Measurements from ENCODE around the gene SBF2.
"Not testable (repeated sequence)": the region's sequence is repeated elsewhere in the genome, so short reads cannot be mapped to it uniquely, and the experiment has no call there.

SBF2 gene

GRCh38 chr11:9748361-9748970 is 545.6 kb downstream of the SBF2 start:
- H3K9ac ChIP-seq (ENCODE audit: low read depth, low read length) = no peak overlapping the region

GRCh38 chr11:9747828-9748227 is 546.2 kb downstream of the SBF2 start:
- H3K9me3 ChIP-seq (ENCODE audit: insufficient read depth, low read length, severe bottlenecking) = no peaks in the 10 kb centered on the region
- no peak for TF ChIP-seq EZH2 (IDR thresholded peaks at IDR 0.05; ENCODE audit: borderline replicate concordance, low read depth, low read length, severe bottlenecking)
- no peaks in the 10 kb centered on the region for H3K4me1 ChIP-seq (ENCODE audit: insufficient read depth, low read length)
- H2AFZ ChIP-seq (ENCODE audit: low read depth, low read length) = no peak overlapping the region
- ATAC-seq (ENCODE audit: insufficient read depth, low read depth) (no peak), DNase-seq (no peak)
- H3K79me2 ChIP-seq (ENCODE audit: insufficient read depth, low read length) = no peaks in the 10 kb centered on the region
- H3K27me3 ChIP-seq (ENCODE audit: insufficient read depth, low read length, poor library complexity) = peaks cover 14% of the 10 kb centered on the region
- no peaks in the 10 kb centered on the region for H3K36me3 ChIP-seq (ENCODE audit: insufficient read depth, low read length)
- H3K27ac ChIP-seq (ENCODE audit: low read length) = no peak overlapping the region
- no peaks in the 10 kb centered on the region for H4K20me1 ChIP-seq (ENCODE audit: insufficient read depth, low read length)
- no peak overlapping the region for H3K9ac ChIP-seq (ENCODE audit: low read depth, low read length)
- no peak overlapping the region for H3K4me3 ChIP-seq (ENCODE audit: low read depth in 1 of 2, low read length in 2 of 2)
- H3K4me2 ChIP-seq (ENCODE audit: insufficient read depth, low read length) = no peak overlapping the region

More at GRCh38 chr11:9748361-9748970, 545.6 kb downstream of the SBF2 start:
- Histone ChIP-seq H3K9me3 (ENCODE audit: insufficient read depth, low read length, severe bottlenecking) (no peaks in the 10 kb centered on the region), H3K36me3 (ENCODE audit: insufficient read depth, low read length) (no peaks in the 10 kb centered on the region), H3K27me3 (ENCODE audit: insufficient read depth, low read length, poor library complexity) (peaks cover 14% of the 10 kb centered on the region), H4K20me1 (ENCODE audit: insufficient read depth, low read length) (no peaks in the 10 kb centered on the region), H3K4me1 (ENCODE audit: insufficient read depth, low read length) (no peaks in the 10 kb centered on the region), H3K79me2 (ENCODE audit: insufficient read depth, low read length) (no peaks in the 10 kb centered on the region), H3K4me3 (ENCODE audit: low read depth in 1 of 2, low read length in 2 of 2) (no peak overlapping the region), H2AFZ (ENCODE audit: low read depth, low read length) (no peak overlapping the region), H3K27ac (ENCODE audit: low read length) (no peak overlapping the region), H3K4me2 (ENCODE audit: insufficient read depth, low read length) (no peak overlapping the region)
- ATAC-seq (ENCODE audit: insufficient read depth, low read depth) (peak; percentile 94), DNase-seq (peak; percentile 60)
- TF ChIP-seq, protein P1, sequence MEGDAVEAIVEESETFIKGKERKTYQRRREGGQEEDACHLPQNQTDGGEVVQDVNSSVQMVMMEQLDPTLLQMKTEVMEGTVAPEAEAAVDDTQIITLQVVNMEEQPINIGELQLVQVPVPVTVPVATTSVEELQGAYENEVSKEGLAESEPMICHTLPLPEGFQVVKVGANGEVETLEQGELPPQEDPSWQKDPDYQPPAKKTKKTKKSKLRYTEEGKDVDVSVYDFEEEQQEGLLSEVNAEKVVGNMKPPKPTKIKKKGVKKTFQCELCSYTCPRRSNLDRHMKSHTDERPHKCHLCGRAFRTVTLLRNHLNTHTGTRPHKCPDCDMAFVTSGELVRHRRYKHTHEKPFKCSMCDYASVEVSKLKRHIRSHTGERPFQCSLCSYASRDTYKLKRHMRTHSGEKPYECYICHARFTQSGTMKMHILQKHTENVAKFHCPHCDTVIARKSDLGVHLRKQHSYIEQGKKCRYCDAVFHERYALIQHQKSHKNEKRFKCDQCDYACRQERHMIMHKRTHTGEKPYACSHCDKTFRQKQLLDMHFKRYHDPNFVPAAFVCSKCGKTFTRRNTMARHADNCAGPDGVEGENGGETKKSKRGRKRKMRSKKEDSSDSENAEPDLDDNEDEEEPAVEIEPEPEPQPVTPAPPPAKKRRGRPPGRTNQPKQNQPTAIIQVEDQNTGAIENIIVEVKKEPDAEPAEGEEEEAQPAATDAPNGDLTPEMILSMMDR (IDR thresholded peaks at IDR 0.05; ENCODE audit: borderline replicate concordance, extremely low read depth, low read length, poor library complexity, severe bottlenecking) = peak; percentile 72
- TF ChIP-seq EZH2 (IDR thresholded peaks at IDR 0.05; ENCODE audit: borderline replicate concordance, low read depth, low read length, severe bottlenecking) = no peak

DNA sequence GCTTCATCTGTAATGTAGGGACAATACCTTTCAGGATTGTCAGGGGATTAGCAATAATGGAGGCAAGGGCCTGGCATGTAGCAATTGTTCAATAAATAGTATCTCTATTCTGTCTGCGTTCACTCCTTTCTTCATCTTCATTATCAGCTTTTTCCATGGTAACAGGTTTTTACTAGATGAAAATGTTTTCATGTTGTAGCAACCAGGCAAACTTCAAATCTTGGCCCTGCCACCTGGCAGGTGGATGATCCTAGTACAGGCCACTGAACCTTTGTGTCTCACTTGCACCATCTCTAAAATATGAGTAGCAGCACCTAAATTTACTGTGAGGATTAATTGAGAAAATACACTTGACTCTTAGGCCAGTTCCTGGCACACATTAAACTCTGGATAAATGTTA is 546.8 kb downstream of the SBF2 start:
- H3K9ac ChIP-seq (ENCODE audit: low read depth, low read length) = no peak overlapping the region
- H3K79me2 ChIP-seq (ENCODE audit: insufficient read depth, low read length) = no peaks in the 10 kb centered on the region
- H3K4me2 ChIP-seq (ENCODE audit: insufficient read depth, low read length) = no peak overlapping the region
- no peak for DNase-seq
- no peaks in the 10 kb centered on the region for H3K9me3 ChIP-seq (ENCODE audit: insufficient read depth, low read length, severe bottlenecking)
- no peak overlapping the region for H2AFZ ChIP-seq (ENCODE audit: low read depth, low read length)
- H3K36me3 ChIP-seq (ENCODE audit: insufficient read depth, low read length) = no peaks in the 10 kb centered on the region
- H3K27ac ChIP-seq (ENCODE audit: low read length) = no peak overlapping the region
- H3K27me3 ChIP-seq (ENCODE audit: insufficient read depth, low read length, poor library complexity) = peaks cover 11% of the 10 kb centered on the region
- ATAC-seq (ENCODE audit: insufficient read depth, low read depth) = no peak
- H4K20me1 ChIP-seq (ENCODE audit: insufficient read depth, low read length) = no peaks in the 10 kb centered on the region
- no peaks in the 10 kb centered on the region for H3K4me1 ChIP-seq (ENCODE audit: insufficient read depth, low read length)
- TF ChIP-seq, protein P1 (IDR thresholded peaks at IDR 0.05; ENCODE audit: borderline replicate concordance, extremely low read depth, low read length, poor library complexity, severe bottlenecking) = no peak
- no peak for TF ChIP-seq EZH2 (IDR thresholded peaks at IDR 0.05; ENCODE audit: borderline replicate concordance, low read depth, low read length, severe bottlenecking)
- H3K4me3 ChIP-seq (ENCODE audit: low read depth in 1 of 2, low read length in 2 of 2) = no peak overlapping the region

DNA sequence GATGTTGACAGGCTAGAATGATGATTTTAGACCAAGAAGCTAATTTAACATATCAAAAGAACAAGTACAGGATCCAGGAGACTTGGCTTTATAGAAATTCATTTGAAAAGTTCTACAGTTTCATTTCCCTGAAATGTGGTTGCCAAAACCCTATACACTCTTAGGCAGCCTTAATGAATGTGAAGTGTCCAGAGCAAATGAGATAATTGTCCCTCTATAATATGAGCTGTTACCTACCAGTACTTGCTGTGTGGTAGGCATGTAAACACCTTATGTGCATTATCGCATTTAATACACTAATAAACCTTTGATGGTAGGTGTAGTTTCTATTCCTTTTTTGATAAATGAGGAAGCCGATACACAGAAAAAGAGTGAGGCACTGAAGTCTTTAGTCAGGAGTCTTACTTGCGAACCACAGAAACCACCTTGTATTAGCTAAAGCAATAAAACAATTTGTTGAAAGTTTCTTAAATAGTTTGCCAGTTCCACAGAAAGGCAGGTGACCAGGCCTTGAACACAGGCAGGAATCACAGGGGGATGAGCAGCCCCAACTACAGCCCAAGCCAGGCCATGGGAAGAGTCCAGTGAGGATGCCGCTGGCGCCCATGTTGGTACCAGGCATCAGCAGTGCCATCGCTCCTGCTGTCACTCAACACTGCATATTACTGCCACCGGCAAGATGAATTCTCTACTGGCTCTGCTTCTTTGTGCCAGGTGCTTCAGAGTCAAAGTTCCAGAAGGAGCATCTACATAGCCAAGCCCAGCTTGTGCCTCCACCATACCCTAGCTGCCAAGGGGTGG is 548.4 kb downstream of the SBF2 start:
- Histone ChIP-seq H3K9me3 (ENCODE audit: insufficient read depth, low read length, severe bottlenecking) (no peaks in the 10 kb centered on the region), H3K9ac (ENCODE audit: low read depth, low read length) (no peak overlapping the region), H3K4me2 (ENCODE audit: insufficient read depth, low read length) (no peak overlapping the region), H3K27me3 (ENCODE audit: insufficient read depth, low read length, poor library complexity) (peaks cover 4% of the 10 kb centered on the region), H3K4me1 (ENCODE audit: insufficient read depth, low read length) (no peaks in the 10 kb centered on the region), H4K20me1 (ENCODE audit: insufficient read depth, low read length) (no peaks in the 10 kb centered on the region), H3K27ac (ENCODE audit: low read length) (no peak overlapping the region), H3K79me2 (ENCODE audit: insufficient read depth, low read length) (no peaks in the 10 kb centered on the region), H3K36me3 (ENCODE audit: insufficient read depth, low read length) (no peaks in the 10 kb centered on the region), H2AFZ (ENCODE audit: low read depth, low read length) (no peak overlapping the region), H3K4me3 (ENCODE audit: low read depth in 1 of 2, low read length in 2 of 2) (no peak overlapping the region)
- ATAC-seq (ENCODE audit: insufficient read depth, low read depth) (no peak), DNase-seq (no peak)
- TF ChIP-seq, protein P1 (IDR thresholded peaks at IDR 0.05; ENCODE audit: borderline replicate concordance, extremely low read depth, low read length, poor library complexity, severe bottlenecking) = no peak
- TF ChIP-seq EZH2 (IDR thresholded peaks at IDR 0.05; ENCODE audit: borderline replicate concordance, low read depth, low read length, severe bottlenecking) = no peak

DNA sequence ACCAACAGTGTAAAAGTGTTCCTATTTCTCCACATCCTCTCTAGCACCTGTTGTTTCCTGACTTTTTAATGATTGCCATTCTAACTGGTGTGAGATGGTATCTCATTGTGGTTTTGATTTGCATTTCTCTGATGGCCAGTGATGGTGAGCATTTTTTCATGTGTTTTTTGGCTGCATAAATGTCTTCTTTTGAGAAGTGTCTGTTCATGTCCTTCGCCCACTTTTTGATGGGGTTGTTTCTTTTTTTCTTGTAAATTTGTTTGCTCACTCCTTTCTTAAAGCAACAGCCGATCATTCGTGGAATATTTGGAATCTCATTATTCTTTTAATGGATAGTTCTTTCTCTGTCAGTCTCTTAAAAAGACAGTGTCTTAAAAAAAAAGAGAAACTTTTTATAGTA is 550.5 kb downstream of the SBF2 start:
- not testable (repeated sequence) for H3K36me3 ChIP-seq (ENCODE audit: insufficient read depth, low read length); ATAC-seq (ENCODE audit: insufficient read depth, low read depth); H3K27me3 ChIP-seq (ENCODE audit: insufficient read depth, low read length, poor library complexity); H3K9me3 ChIP-seq (ENCODE audit: insufficient read depth, low read length, severe bottlenecking); H3K27ac ChIP-seq (ENCODE audit: low read length); H3K4me3 ChIP-seq (ENCODE audit: low read depth in 1 of 2, low read length in 2 of 2); H3K79me2 ChIP-seq (ENCODE audit: insufficient read depth, low read length); H3K4me2 ChIP-seq (ENCODE audit: insufficient read depth, low read length); DNase-seq; H3K4me1 ChIP-seq (ENCODE audit: insufficient read depth, low read length); H3K9ac ChIP-seq (ENCODE audit: low read depth, low read length); H2AFZ ChIP-seq (ENCODE audit: low read depth, low read length); H4K20me1 ChIP-seq (ENCODE audit: insufficient read depth, low read length)
